ENCODE measurements around the gene UQCRC2.
"Not testable (repeated sequence)": the region's sequence is repeated elsewhere in the genome, so short reads cannot be mapped to it uniquely, and the experiment has no call there.

The UQCRC2 gene

DNA sequence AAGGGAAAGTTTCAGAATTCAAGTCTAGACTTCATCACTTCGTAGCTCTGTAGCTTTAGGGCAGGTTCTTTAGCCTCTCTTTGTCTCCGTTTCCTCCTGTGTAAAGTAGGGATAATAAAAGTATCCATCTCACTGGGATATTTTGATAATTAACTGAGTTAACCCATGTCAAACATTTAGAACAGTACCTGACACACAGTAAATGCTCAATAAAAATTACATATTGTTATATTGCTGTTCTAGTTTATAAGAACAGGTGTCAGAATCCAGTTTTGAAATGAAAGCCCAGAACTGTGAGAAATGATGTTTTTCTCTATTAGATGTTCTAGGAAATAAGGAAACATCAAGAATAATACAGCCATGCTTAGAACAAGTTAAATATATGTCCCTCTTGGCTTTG is 59.1 kb downstream of the UQCRC2 start:
- DNase-seq, result no peak

- DNase-seq, result no peak
Observed at GRCh38 chr16:22013486-22013885, 60.3 kb downstream of the UQCRC2 start.

DNA sequence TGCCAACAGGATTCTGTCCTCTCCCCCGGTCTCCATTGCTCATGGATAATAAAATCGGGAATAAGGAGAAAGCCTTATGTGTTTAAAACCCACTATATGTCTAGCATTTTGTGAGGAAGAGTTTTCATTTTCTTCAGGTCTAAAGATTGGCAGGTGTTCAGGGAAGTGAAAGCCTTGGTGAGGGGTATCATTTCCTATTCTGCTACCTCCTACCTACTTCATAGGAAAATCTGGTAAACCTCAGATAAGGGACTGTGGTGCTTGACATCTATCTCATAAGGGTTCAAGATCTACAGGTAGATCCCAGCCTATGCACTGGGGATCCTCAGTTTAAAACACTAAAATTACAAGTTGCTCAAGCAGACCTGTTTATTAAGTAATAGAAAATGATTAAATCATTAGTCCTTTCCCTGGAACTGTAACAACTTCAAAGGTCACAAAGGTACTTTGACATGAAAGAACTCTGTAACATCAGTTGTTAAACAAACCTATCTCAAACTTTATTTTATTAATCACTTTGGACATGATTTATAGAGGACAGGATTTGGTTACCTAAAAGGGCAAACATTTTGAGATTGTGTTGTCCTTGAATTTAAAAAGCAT is 61.2 kb downstream of the UQCRC2 start:
- DNase-seq, result no peak

DNA sequence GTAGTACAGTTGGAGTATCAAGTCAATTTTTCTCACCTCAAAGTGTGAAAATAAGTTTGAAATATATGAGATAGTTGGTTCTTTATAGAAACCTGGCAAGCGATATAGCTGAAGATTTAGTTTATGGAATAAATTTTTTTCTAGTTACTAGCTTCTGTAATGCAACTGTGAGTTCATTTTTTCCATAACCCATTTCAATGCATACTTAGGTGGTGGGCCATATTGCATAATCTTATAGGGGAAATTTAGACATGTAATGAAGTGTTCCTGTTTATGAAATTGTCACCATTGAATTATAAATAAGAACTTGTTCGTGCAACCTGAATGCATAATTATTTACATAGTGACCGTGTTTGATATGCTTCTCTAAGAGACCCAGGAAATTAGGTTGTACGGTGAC is 63.8 kb downstream of the UQCRC2 start:
- no peak for DNase-seq

DNA sequence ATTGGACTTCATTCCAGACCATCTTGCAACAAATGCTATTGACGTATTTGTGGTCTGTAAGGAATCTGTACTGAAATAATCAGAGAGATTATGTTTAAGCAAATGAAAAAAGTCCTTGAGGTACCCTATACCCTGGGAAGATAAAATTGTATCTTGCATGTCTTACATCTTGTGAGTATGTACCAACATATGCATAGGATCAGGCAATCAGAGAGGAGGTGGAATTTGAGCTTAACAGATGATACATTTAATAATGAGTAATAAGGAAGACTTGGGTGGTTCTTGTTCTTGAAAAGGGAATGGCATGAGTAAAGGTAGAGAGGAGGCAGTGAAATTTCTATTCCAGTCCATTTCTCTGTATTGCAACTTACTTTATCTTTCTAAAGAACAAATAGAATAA is 65.4 kb downstream of the UQCRC2 start:
- no peak for DNase-seq

GRCh38 chr16:22022151-22022550 is 69.0 kb downstream of the UQCRC2 start:
- DNase-seq, result no peak

DNA sequence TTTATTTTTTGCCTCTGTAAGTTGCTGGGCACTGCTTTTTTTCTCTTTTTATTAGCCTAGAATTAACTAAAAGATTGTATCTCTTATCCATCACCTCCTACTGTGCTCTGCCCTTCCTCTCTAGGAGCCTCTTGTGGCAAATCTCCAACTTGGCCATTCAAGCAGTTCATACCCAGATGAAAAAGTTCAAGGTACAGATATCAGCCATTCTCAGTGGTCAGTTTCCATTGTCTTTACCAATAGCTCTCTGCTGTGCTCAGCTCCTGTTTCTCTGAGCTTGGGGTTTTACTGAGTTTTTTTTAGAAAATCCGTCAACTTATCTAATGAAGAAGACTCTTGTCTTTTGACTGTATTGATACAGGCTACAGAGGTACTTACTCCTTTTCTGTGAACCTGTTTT is 70.3 kb downstream of the UQCRC2 start:
- no peak for DNase-seq

DNA sequence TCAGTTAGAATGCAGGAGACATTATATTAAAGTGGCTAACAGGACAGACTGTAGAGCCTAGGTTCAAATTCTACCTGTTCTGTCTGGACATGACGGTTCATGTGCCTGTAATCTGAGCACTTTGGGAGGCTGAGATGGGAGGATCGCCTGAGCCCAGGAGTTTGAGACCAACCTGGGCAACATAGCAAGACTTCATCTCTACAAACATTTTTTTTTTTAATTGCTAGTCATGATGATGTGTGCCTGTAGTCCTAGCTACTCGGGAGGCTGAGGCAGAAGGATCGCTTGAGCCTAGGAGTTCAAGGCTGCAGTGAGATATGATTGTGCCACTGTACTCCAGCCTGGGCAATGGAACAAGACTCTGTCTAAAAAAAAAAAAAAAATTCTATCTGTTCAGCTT is 71.6 kb downstream of the UQCRC2 start:
- DNase-seq, result not testable (repeated sequence)

DNA sequence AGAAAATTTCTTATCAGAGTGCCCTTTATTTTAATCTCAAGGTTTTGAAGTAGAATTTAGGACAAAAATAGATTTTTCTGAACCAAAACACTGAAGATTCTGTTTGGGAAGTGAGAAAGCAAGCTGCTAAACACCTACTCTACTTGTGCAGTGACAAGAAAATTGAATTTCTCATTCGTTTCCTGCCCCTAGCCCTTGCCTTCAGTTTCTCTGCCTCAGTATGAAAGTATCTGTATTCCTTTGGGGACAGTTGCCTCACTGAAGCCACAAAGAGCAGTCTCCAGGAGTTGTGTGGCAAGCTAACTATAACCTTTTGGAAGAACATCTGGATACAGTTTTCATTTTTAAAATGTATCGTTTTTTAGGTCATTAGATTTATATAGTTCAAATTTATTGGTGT is 74.5 kb downstream of the UQCRC2 start:
- no peak for DNase-seq

DNA sequence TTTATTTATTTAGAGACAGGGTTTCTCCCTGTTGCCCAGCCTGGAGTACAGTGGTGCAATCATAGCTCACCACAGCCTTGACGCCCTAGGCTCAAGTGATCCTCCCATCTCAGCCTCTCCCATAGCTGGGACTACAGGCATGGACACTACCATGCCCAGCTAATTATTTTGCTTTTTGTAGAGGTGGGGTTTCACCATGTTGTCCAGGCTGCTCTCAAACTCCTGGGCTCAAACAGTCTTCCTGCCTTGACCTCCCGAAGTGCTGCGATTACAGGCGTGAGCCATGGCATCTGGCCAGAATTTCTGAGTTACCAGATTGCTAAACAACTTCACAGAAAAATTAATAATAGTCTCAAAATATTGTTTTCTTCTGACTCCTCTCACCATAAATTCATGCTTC is 76.5 kb downstream of the UQCRC2 start:
- no peak for DNase-seq

DNA sequence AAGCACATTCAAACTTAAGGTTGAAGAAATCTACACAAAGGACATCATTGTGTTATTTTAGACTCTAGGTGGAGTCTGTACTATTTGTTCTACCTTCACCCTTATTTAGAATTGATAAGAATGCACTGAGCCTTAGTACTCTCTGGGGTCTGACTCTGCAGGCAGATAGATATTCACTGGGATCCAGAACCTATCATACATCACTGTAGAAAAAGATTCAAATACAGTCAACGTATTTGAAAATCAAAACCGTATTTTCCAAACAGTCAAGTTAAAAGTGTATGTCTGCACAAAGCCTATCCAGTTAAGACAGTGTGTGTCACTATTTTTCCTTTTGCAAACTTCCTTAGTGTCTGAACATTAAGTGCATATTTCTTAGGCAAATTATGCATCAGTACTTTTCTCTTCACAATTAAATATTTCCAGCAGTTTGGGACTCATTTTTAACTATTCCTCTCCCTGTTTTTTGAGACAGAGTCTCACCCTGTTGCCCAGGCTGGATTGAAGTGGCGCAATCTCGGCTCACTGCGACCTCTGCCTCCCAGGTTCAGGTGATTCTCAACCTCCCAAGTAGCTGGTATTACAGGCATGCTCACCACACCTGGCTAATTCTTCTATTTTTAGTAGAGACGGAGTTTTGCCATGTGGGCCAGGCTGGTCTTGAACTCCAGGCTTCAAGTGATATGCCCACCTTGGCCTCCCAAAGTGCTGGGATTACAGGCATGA is 77.1 kb downstream of the UQCRC2 start:
- no peak for DNase-seq

DNA sequence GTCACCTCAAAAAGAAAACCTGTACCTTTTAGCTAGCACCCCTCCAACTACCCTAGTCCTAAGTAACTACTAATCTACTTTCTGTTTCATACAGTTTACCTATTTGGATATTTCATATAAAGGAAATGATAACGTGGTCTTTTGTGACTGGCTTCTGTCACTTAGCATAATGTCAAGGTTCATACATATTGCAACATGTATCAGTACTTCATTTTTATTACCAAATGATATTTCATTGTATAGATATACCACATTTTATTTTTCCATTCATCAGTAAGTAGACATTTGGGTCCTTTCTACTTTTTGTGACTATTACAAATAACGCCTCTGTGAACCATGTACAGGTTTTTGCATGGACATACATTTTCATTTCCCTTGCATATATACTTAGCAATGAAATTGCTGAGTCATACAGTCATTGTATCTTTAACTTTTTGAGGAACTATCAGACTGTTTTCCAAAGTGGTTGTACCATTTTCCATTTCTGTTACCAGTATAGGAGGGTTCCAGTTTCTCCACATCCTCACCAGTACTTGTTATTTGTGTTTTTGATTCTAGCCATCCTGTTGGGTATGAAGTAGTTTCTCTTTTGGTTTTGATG is 78.4 kb downstream of the UQCRC2 start:
- DNase-seq, result no peak
